Prostate gland (tissue), 2 donors: ENCODE data around the gene DLGAP4. TPM values are rescaled to one million over a fixed set of nuclear protein-coding genes. Genes with fewer than 3 reads are reported as not detected.

ENCODE experiments used
- DNase-seq: peaks from one replicate; pipeline ENCODE4 v3.0.0-alpha.2; 2019; ENCODE audit warnings: low spot score
- H3K27ac ChIP-seq, 2 donors: fragments of 200-600 bp; sonication (generic); 2 replicates each; pipeline ENCODE4 v1.5.1; 2017 to 2019
- H3K27me3 ChIP-seq: fragments of 200-600 bp; sonication (generic); replicated peaks from 2 replicates; pipeline ENCODE4 v1.5.1; 2019; ENCODE audit not compliant: insufficient read depth
- H3K36me3 ChIP-seq, 2 donors: fragments of 200-600 bp; sonication (generic); 1 replicate in 1 of 2; 2 replicates in 1 of 2; pipeline versions ENCODE4 v1.5.1 to v1.8.1; 2017 to 2019
- H3K4me1 ChIP-seq: fragments of 200-600 bp; sonication (generic); replicated peaks from 2 replicates; pipeline ENCODE4 v1.5.1; 2019
- H3K4me3 ChIP-seq, 2 donors: fragments of 200-600 bp; sonication (generic); 2 replicates each; pipeline ENCODE4 v1.5.1; 2017 to 2019
- H3K9me3 ChIP-seq: fragments of 200-600 bp; sonication (generic); 2 replicates; pipeline ENCODE4 v1.5.1; 2017
- CTCF ChIP-seq, 4 experiments: fragments of 200-600 bp in 2 of 4; fragments of 450-650 bp in 2 of 4; sonication (generic) in 2 of 4; IDR thresholded peaks; 1 replicate in 3 of 4; 2 replicates in 1 of 4; pipeline ENCODE4 v1.5.1; 2016 to 2019; ENCODE audit warnings: antibody characterized with exemption in 4 of 4, mild to moderate bottlenecking in 2 of 4, moderate library complexity in 2 of 4
- POLR2A ChIP-seq: fragments of 450-650 bp; IDR thresholded peaks from one replicate; pipeline ENCODE4 v1.6.1; 2016; ENCODE audit warnings: antibody characterized with exemption, mild to moderate bottlenecking
- POLR2AphosphoS5 ChIP-seq: sonication (generic); formaldehyde crosslinking; IDR thresholded peaks from one replicate; pipeline ENCODE4 v1.6.1; 2017; ENCODE audit warnings: antibody characterized with exemption
- WGBS: methylation state at CpG from one replicate; pipeline ENCODE4 v1.1.5; 2018; 5-methylcytosine and 5-hydroxymethylcytosine counted together
- intact Hi-C: fragments of 100-400 bp; cut with DNase I; formaldehyde crosslinking; loops from one replicate; pipeline ENCODE4 v1.14.2; 2022
- total RNA-seq, 2 donors: library from RNA; depleted of rRNA; stranded (reverse); fragments of >200 nt; gene quantifications; one replicate each; pipeline ENCODE4 v1.1.0, GENCODE V29; 2016

Gene DLGAP4
- total RNA-seq, 2 donors from 2014 or later, result 38.0 to 104 TPM

GRCh38 chr20:36298795-36299339 lies 7.3 kb upstream of the DLGAP4 start:
- TF ChIP-seq CTCF (IDR thresholded peaks at IDR 0.05), result no peak
- no peak overlapping the region for H3K4me3 ChIP-seq
- peaks cover 3% of the 10 kb centered on the region for H3K27me3 ChIP-seq
- H3K27ac ChIP-seq, result no peak overlapping the region
- no peaks in the 10 kb centered on the region for H3K36me3 ChIP-seq
- WGBS, result 84% methylated on average over 11 of the region's 11 CpGs
- H3K4me1 ChIP-seq, result no peaks in the 10 kb centered on the region
- DNase-seq, result no peak
- intact Hi-C loops, result no loop called here
- H3K9me3 ChIP-seq, result no peaks in the 10 kb centered on the region

- no peak for TF ChIP-seq POLR2AphosphoS5
- no peak for TF ChIP-seq POLR2A
- TF ChIP-seq CTCF (IDR thresholded peaks at IDR 0.05), result no peak
- no peaks in the 10 kb centered on the region for H3K9me3 ChIP-seq
- H3K36me3 ChIP-seq, result no peaks in the 10 kb centered on the region
- DNase-seq, result no peak
- WGBS, result 81% methylated on average over 4 of the region's 4 CpGs
- peaks cover 3% of the 10 kb centered on the region for H3K27me3 ChIP-seq
- no peaks in the 10 kb centered on the region for H3K4me1 ChIP-seq
- H3K4me3 ChIP-seq, result no peak overlapping the region
- H3K27ac ChIP-seq, result no peak overlapping the region
- intact Hi-C loops, result no loop called here
These were observed 6.7 kb upstream of the DLGAP4 start for GRCh38 chr20:36299459-36299858.

GRCh38 chr20:36301359-36302119 lies 4.6 kb upstream of the DLGAP4 start:
- TF ChIP-seq POLR2AphosphoS5 (no peak), POLR2A (no peak), CTCF (IDR thresholded peaks at IDR 0.05) (no peak)
- WGBS, result 64% methylated on average over 7 of the region's 7 CpGs
- intact Hi-C loops, result no loop called here
- H3K4me1 ChIP-seq, result peaks cover 1% of the 10 kb centered on the region
- peaks cover 3% of the 10 kb centered on the region for H3K27me3 ChIP-seq
- H3K36me3 ChIP-seq, result no peaks in the 10 kb centered on the region
- no peak overlapping the region for H3K27ac ChIP-seq
- H3K4me3 ChIP-seq, result no peak overlapping the region
- H3K9me3 ChIP-seq, result no peaks in the 10 kb centered on the region
- no peak for DNase-seq

GRCh38 chr20:36303020-36303595 lies 3.0 kb upstream of the DLGAP4 start:
- intact Hi-C loops, result no loop called here
- peaks cover 4% of the 10 kb centered on the region for H3K27me3 ChIP-seq
- DNase-seq, result no peak
- no peak overlapping the region for H3K4me3 ChIP-seq
- H3K4me1 ChIP-seq, result peaks cover 5% of the 10 kb centered on the region
- WGBS, result 22% methylated on average over 14 of the region's 14 CpGs
- H3K36me3 ChIP-seq, result no peaks in the 10 kb centered on the region
- no peak overlapping the region for H3K27ac ChIP-seq
- TF ChIP-seq POLR2A (no peak), POLR2AphosphoS5 (no peak), CTCF (IDR thresholded peaks at IDR 0.05) (no peak)
- no peaks in the 10 kb centered on the region for H3K9me3 ChIP-seq

- Histone ChIP-seq H3K4me3 (no peak overlapping the region), H3K36me3 (no peaks in the 10 kb centered on the region), H3K4me1 (peaks cover 5% of the 10 kb centered on the region), H3K27ac (no peak overlapping the region), H3K9me3 (no peaks in the 10 kb centered on the region), H3K27me3 (peaks cover 4% of the 10 kb centered on the region)
- intact Hi-C loops, result no loop called here
- no peak for TF ChIP-seq POLR2A
- no peak for TF ChIP-seq POLR2AphosphoS5
- no peak for TF ChIP-seq CTCF (IDR thresholded peaks at IDR 0.05)
- no peak for DNase-seq
- WGBS, result 45% methylated on average over 1 of the region's 1 CpG
These were observed 2.3 kb upstream of the DLGAP4 start for GRCh38 chr20:36303831-36304230.
